GM18951 (cell line): Measurements from ENCODE around the gene METTL27.
"Not testable (repeated sequence)": the region's sequence is repeated elsewhere in the genome, so short reads cannot be mapped to it uniquely, and the experiment has no call there.

ENCODE experiments used
- POLR2A ChIP-seq: IDR thresholded peaks from 4 replicates; pipeline ENCODE4 v1.6.1; 2011; ENCODE audit warnings: mild to moderate bottlenecking; ENCODE audit not compliant: insufficient read length, insufficient read depth; ENCODE audit errors: extremely low read depth
- in situ Hi-C: fragments of 300-500 bp; cut with MboI; formaldehyde crosslinking; loops from one replicate; pipeline ENCODE4 v1.12.0; 2022; ENCODE audit warnings: low sequenced_read_pairs, mixed read lengths, inconsistent platforms; ENCODE audit not compliant: unreplicated experiment

METTL27 gene

GRCh38 chr7:73842067-73842976 is at the start of gene METTL27:
Gene METTL27 (minus strand): TSS chr7:73842516. CDS start chr7:73842140, 376 bp downstream.
- in situ Hi-C loops = no loop called here
- peak; percentile 64 for TF ChIP-seq POLR2A

GRCh38 chr7:73891178-73891885 is 49.0 kb upstream of the METTL27 start:
- in situ Hi-C loops = no loop called here

GRCh38 chr7:73890555-73891147 is 48.3 kb upstream of the METTL27 start:
- in situ Hi-C loops = no loop called here
- TF ChIP-seq POLR2A = no peak

More at GRCh38 chr7:73891178-73891885, 49.0 kb upstream of the METTL27 start:
- TF ChIP-seq POLR2A = no peak

- in situ Hi-C loops = no loop called here
- no peak for TF ChIP-seq POLR2A
Measured at GRCh38 chr7:73888959-73889358, 46.6 kb upstream of the METTL27 start.

- in situ Hi-C loops = no loop called here
Measured at GRCh38 chr7:73887762-73888161, 45.4 kb upstream of the METTL27 start.

GRCh38 chr7:73885975-73886798 is 43.9 kb upstream of the METTL27 start:
- in situ Hi-C loops = no loop called here
- no peak for TF ChIP-seq POLR2A

More at GRCh38 chr7:73887762-73888161, 45.4 kb upstream of the METTL27 start:
- TF ChIP-seq POLR2A = no peak

GRCh38 chr7:73885433-73885974 is 43.2 kb upstream of the METTL27 start:
- in situ Hi-C loops = no loop called here
- no peak for TF ChIP-seq POLR2A

- in situ Hi-C loops = not testable (repeated sequence)
Measured at GRCh38 chr7:73884867-73885422, 42.6 kb upstream of the METTL27 start.

GRCh38 chr7:73882047-73882402 is 39.7 kb upstream of the METTL27 start:
- in situ Hi-C loops = no loop called here

GRCh38 chr7:73881352-73882046 is 39.2 kb upstream of the METTL27 start:
- in situ Hi-C loops = no loop called here
- no peak for TF ChIP-seq POLR2A

More at GRCh38 chr7:73882047-73882402, 39.7 kb upstream of the METTL27 start:
- no peak for TF ChIP-seq POLR2A

GRCh38 chr7:73880755-73881328 is 38.5 kb upstream of the METTL27 start:
- in situ Hi-C loops = no loop called here
- TF ChIP-seq POLR2A = no peak
